ENCODE measurements around the gene NEDD4. TPM values are rescaled to one million over a fixed set of nuclear protein-coding genes. Genes with fewer than 3 reads are reported as not detected.
"Not testable (repeated sequence)": the region's sequence is repeated elsewhere in the genome, so short reads cannot be mapped to it uniquely, and the experiment has no call there.

Gene NEDD4
- polyA plus RNA-seq, 2 donors: 1.7 to 2.3 TPM

- Histone ChIP-seq H3K27ac (ENCODE audit: low read depth in 2 of 2, low read length in 1 of 2) (no peak overlapping the region), H3K4me1 (ENCODE audit: control insufficient read depth in 2 of 2, insufficient read depth in 2 of 2, low read length in 1 of 2) (no peaks in the 10 kb centered on the region), H3K4me3 (ENCODE audit: low read depth in 1 of 2, low read length in 2 of 2) (no peak overlapping the region), H3K9me3 (ENCODE audit: control insufficient read depth in 2 of 2, insufficient read depth in 1 of 2, low read depth in 1 of 2, low read length in 1 of 2) (no peaks in the 10 kb centered on the region), H3K36me3 (ENCODE audit: control insufficient read depth in 2 of 2, insufficient read depth in 2 of 2, low read length in 1 of 2) (peaks cover 0 to 2% of the 10 kb centered on the region in 2 donors), H3K27me3 (ENCODE audit: control insufficient read depth in 1 of 2, insufficient read depth in 2 of 2, low read length in 2 of 2) (no peaks in the 10 kb centered on the region)
- 87 to 88% methylated on average over 2 of the region's 2 CpGs for WGBS, 2 donors
Observed at GRCh38 chr15:55800216-55800615, 193.2 kb downstream of the NEDD4 start.

- Histone ChIP-seq H3K4me3 (ENCODE audit: low read depth in 1 of 2, low read length in 2 of 2) (no peak overlapping the region), H3K36me3 (ENCODE audit: control insufficient read depth in 2 of 2, insufficient read depth in 2 of 2, low read length in 1 of 2) (peaks cover 0 to 2% of the 10 kb centered on the region in 2 donors)
- WGBS, 2 donors: 54 to 59% methylated on average over 10 of the region's 10 CpGs
Observed at GRCh38 chr15:55799291-55800212, 193.9 kb downstream of the NEDD4 start.

GRCh38 chr15:55796321-55796965 is 197.0 kb downstream of the NEDD4 start:
- no peaks in the 10 kb centered on the region for H3K27me3 ChIP-seq (ENCODE audit: control insufficient read depth in 1 of 2, insufficient read depth in 2 of 2, low read length in 2 of 2)
- H3K4me3 ChIP-seq (ENCODE audit: low read depth in 1 of 2, low read length in 2 of 2): no peak overlapping the region
- WGBS, 2 donors: 45 to 55% methylated on average over 4 of the region's 4 CpGs
- H3K9me3 ChIP-seq (ENCODE audit: control insufficient read depth in 2 of 2, insufficient read depth in 1 of 2, low read depth in 1 of 2, low read length in 1 of 2): peaks cover 0 to 2% of the 10 kb centered on the region in 2 donors
- H3K4me1 ChIP-seq (ENCODE audit: control insufficient read depth in 2 of 2, insufficient read depth in 2 of 2, low read length in 1 of 2): no peaks in the 10 kb centered on the region
- no peak overlapping the region for H3K27ac ChIP-seq (ENCODE audit: low read depth in 2 of 2, low read length in 1 of 2)
- peaks cover 0 to 2% of the 10 kb centered on the region in 2 donors for H3K36me3 ChIP-seq (ENCODE audit: control insufficient read depth in 2 of 2, insufficient read depth in 2 of 2, low read length in 1 of 2)

More at GRCh38 chr15:55799291-55800212, 193.9 kb downstream of the NEDD4 start:
- H3K27me3 ChIP-seq (ENCODE audit: control insufficient read depth in 1 of 2, insufficient read depth in 2 of 2, low read length in 2 of 2): no peaks in the 10 kb centered on the region
- no peaks in the 10 kb centered on the region for H3K4me1 ChIP-seq (ENCODE audit: control insufficient read depth in 2 of 2, insufficient read depth in 2 of 2, low read length in 1 of 2)
- H3K27ac ChIP-seq (ENCODE audit: low read depth in 2 of 2, low read length in 1 of 2): no peak overlapping the region
- H3K9me3 ChIP-seq (ENCODE audit: control insufficient read depth in 2 of 2, insufficient read depth in 1 of 2, low read depth in 1 of 2, low read length in 1 of 2): no peaks in the 10 kb centered on the region

- no peaks in the 10 kb centered on the region for H3K27me3 ChIP-seq (ENCODE audit: control insufficient read depth in 1 of 2, insufficient read depth in 2 of 2, low read length in 2 of 2)
- H3K27ac ChIP-seq (ENCODE audit: low read depth in 2 of 2, low read length in 1 of 2): no peak overlapping the region
- H3K4me1 ChIP-seq (ENCODE audit: control insufficient read depth in 2 of 2, insufficient read depth in 2 of 2, low read length in 1 of 2): no peaks in the 10 kb centered on the region
- no peak overlapping the region for H3K4me3 ChIP-seq (ENCODE audit: low read depth in 1 of 2, low read length in 2 of 2)
- peaks cover 0 to 2% of the 10 kb centered on the region in 2 donors for H3K9me3 ChIP-seq (ENCODE audit: control insufficient read depth in 2 of 2, insufficient read depth in 1 of 2, low read depth in 1 of 2, low read length in 1 of 2)
- no peaks in the 10 kb centered on the region for H3K36me3 ChIP-seq (ENCODE audit: control insufficient read depth in 2 of 2, insufficient read depth in 2 of 2, low read length in 1 of 2)
Observed at GRCh38 chr15:55795031-55795430, 198.4 kb downstream of the NEDD4 start.

GRCh38 chr15:55791551-55792400 is 201.6 kb downstream of the NEDD4 start:
- H3K4me1 ChIP-seq (ENCODE audit: control insufficient read depth in 2 of 2, insufficient read depth in 2 of 2, low read length in 1 of 2): no peaks in the 10 kb centered on the region
- 70 to 87% methylated on average over 3 of the region's 3 CpGs for WGBS, 2 donors
- H3K36me3 ChIP-seq (ENCODE audit: control insufficient read depth in 2 of 2, insufficient read depth in 2 of 2, low read length in 1 of 2): no peaks in the 10 kb centered on the region
- no peaks in the 10 kb centered on the region for H3K27me3 ChIP-seq (ENCODE audit: control insufficient read depth in 1 of 2, insufficient read depth in 2 of 2, low read length in 2 of 2)
- peaks cover 0 to 2% of the 10 kb centered on the region in 2 donors for H3K9me3 ChIP-seq (ENCODE audit: control insufficient read depth in 2 of 2, insufficient read depth in 1 of 2, low read depth in 1 of 2, low read length in 1 of 2)
- no peak overlapping the region for H3K4me3 ChIP-seq (ENCODE audit: low read depth in 1 of 2, low read length in 2 of 2)
- H3K27ac ChIP-seq (ENCODE audit: low read depth in 2 of 2, low read length in 1 of 2): no peak overlapping the region

- H3K9me3 ChIP-seq (ENCODE audit: control insufficient read depth in 2 of 2, insufficient read depth in 1 of 2, low read depth in 1 of 2, low read length in 1 of 2): peaks cover 0 to under 1% of the 10 kb centered on the region in 2 donors
- H3K4me1 ChIP-seq (ENCODE audit: control insufficient read depth in 2 of 2, insufficient read depth in 2 of 2, low read length in 1 of 2): no peaks in the 10 kb centered on the region
- H3K27ac ChIP-seq (ENCODE audit: low read depth in 2 of 2, low read length in 1 of 2): no peak overlapping the region
- no peaks in the 10 kb centered on the region for H3K27me3 ChIP-seq (ENCODE audit: control insufficient read depth in 1 of 2, insufficient read depth in 2 of 2, low read length in 2 of 2)
- H3K4me3 ChIP-seq (ENCODE audit: low read depth in 1 of 2, low read length in 2 of 2): no peak overlapping the region
- H3K36me3 ChIP-seq (ENCODE audit: control insufficient read depth in 2 of 2, insufficient read depth in 2 of 2, low read length in 1 of 2): no peaks in the 10 kb centered on the region
- 79 to 81% methylated on average over 8 of the region's 8 CpGs for WGBS, 2 donors
Observed at GRCh38 chr15:55789066-55789660, 204.2 kb downstream of the NEDD4 start.

- no peak overlapping the region for H3K4me3 ChIP-seq (ENCODE audit: low read depth in 1 of 2, low read length in 2 of 2)
- no peak overlapping the region for H3K27ac ChIP-seq (ENCODE audit: low read depth in 2 of 2, low read length in 1 of 2)
- no peaks in the 10 kb centered on the region for H3K9me3 ChIP-seq (ENCODE audit: control insufficient read depth in 2 of 2, insufficient read depth in 1 of 2, low read depth in 1 of 2, low read length in 1 of 2)
- H3K4me1 ChIP-seq (ENCODE audit: control insufficient read depth in 2 of 2, insufficient read depth in 2 of 2, low read length in 1 of 2): no peaks in the 10 kb centered on the region
- no peaks in the 10 kb centered on the region for H3K27me3 ChIP-seq (ENCODE audit: control insufficient read depth in 1 of 2, insufficient read depth in 2 of 2, low read length in 2 of 2)
- 61 to 86% methylated on average over 3 of the region's 3 CpGs for WGBS, 2 donors
- H3K36me3 ChIP-seq (ENCODE audit: control insufficient read depth in 2 of 2, insufficient read depth in 2 of 2, low read length in 1 of 2): no peaks in the 10 kb centered on the region
Observed at GRCh38 chr15:55786341-55786740, 207.1 kb downstream of the NEDD4 start.

GRCh38 chr15:55785593-55785992 is 207.8 kb downstream of the NEDD4 start:
- not testable (repeated sequence) for H3K4me1 ChIP-seq (ENCODE audit: control insufficient read depth in 2 of 2, insufficient read depth in 2 of 2, low read length in 1 of 2); H3K36me3 ChIP-seq (ENCODE audit: control insufficient read depth in 2 of 2, insufficient read depth in 2 of 2, low read length in 1 of 2); H3K27ac ChIP-seq (ENCODE audit: low read depth in 2 of 2, low read length in 1 of 2); H3K27me3 ChIP-seq (ENCODE audit: control insufficient read depth in 1 of 2, insufficient read depth in 2 of 2, low read length in 2 of 2); H3K4me3 ChIP-seq (ENCODE audit: low read depth in 1 of 2, low read length in 2 of 2); H3K9me3 ChIP-seq (ENCODE audit: control insufficient read depth in 2 of 2, insufficient read depth in 1 of 2, low read depth in 1 of 2, low read length in 1 of 2)
- 84 to 87% methylated on average over 9 of the region's 9 CpGs for WGBS, 2 donors

- H3K4me1 ChIP-seq (ENCODE audit: control insufficient read depth in 2 of 2, insufficient read depth in 2 of 2, low read length in 1 of 2): no peaks in the 10 kb centered on the region
Observed at GRCh38 chr15:55784286-55784685, 209.1 kb downstream of the NEDD4 start.

More at GRCh38 chr15:55784286-55784685, 209.1 kb downstream of the NEDD4 start:
- Histone ChIP-seq H3K9me3 (ENCODE audit: control insufficient read depth in 2 of 2, insufficient read depth in 1 of 2, low read depth in 1 of 2, low read length in 1 of 2) (no peaks in the 10 kb centered on the region), H3K27me3 (ENCODE audit: control insufficient read depth in 1 of 2, insufficient read depth in 2 of 2, low read length in 2 of 2) (no peaks in the 10 kb centered on the region), H3K27ac (ENCODE audit: low read depth in 2 of 2, low read length in 1 of 2) (no peak overlapping the region), H3K4me3 (ENCODE audit: low read depth in 1 of 2, low read length in 2 of 2) (no peak overlapping the region), H3K36me3 (ENCODE audit: control insufficient read depth in 2 of 2, insufficient read depth in 2 of 2, low read length in 1 of 2) (no peaks in the 10 kb centered on the region)

Data from esophagus (tissue), 2 donors.